GM12872 (cell line): ENCODE results near the gene TENT4B.

Experiments used
- TF ChIP-seq, protein P1 (sequence below): IDR thresholded peaks from 3 replicates; pipeline ENCODE4 v1.5.1; 2011; ENCODE audit warnings: low read depth, mild to moderate bottlenecking, low read length, moderate library complexity; ENCODE audit not compliant: insufficient read depth

The TENT4B gene

DNA sequence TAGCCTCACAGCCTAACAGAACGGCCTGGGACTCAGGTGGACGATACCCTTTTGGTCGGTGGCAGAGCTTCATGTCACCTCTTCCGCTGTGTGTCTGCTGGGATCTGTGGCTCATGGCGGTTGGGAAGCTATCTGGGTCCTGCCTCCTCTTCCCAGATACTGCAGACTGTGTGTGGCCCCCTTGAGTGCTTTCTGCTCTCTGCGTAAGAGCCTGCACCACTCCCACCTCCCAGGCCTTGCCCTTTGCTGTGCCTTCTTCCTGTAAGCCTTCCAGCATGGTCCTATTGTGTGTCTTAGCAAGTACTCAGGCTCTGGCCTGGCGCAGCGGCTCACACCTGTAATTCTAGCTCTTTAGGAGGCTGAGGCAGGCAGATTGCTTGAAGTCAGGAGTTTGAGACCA lies 95.7 kb downstream of the TENT4B start:
- TF ChIP-seq, protein P1, sequence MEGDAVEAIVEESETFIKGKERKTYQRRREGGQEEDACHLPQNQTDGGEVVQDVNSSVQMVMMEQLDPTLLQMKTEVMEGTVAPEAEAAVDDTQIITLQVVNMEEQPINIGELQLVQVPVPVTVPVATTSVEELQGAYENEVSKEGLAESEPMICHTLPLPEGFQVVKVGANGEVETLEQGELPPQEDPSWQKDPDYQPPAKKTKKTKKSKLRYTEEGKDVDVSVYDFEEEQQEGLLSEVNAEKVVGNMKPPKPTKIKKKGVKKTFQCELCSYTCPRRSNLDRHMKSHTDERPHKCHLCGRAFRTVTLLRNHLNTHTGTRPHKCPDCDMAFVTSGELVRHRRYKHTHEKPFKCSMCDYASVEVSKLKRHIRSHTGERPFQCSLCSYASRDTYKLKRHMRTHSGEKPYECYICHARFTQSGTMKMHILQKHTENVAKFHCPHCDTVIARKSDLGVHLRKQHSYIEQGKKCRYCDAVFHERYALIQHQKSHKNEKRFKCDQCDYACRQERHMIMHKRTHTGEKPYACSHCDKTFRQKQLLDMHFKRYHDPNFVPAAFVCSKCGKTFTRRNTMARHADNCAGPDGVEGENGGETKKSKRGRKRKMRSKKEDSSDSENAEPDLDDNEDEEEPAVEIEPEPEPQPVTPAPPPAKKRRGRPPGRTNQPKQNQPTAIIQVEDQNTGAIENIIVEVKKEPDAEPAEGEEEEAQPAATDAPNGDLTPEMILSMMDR: no peak

DNA sequence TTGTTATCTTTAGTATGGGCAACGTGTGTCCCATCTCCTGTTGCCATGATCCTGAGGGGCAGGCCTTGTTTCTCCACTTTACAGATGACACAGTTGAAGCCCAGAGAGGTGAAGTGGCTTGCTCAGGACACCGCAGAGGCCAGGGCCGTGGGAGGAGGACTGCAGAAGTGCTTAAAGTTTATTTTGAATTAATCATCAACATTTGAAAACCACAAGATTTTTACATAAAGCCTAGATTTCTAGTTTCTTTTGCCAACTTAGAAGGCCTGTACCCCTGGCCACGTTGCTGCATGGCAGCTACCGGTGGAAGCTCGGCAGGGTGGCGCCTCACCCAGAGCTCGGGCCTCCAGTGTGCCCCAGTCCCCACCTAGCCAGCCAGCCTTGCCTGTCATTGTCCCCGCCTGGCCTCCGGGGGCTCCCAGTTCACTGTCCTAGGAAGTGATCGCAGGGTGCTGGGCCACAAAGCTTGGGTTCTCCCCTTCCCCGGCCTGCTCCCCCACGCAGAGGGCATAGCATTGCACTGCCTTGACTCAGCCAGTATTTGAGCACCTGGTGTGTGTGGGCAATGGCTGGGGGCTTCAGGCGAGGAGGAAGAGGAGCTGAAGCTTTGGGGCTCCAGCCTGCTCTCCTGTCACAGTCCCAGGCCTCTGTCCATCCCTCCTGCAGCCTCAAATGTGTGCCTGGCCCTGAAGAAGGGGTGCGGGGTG lies 98.4 kb downstream of the TENT4B start:
- TF ChIP-seq, protein P1: no peak

DNA sequence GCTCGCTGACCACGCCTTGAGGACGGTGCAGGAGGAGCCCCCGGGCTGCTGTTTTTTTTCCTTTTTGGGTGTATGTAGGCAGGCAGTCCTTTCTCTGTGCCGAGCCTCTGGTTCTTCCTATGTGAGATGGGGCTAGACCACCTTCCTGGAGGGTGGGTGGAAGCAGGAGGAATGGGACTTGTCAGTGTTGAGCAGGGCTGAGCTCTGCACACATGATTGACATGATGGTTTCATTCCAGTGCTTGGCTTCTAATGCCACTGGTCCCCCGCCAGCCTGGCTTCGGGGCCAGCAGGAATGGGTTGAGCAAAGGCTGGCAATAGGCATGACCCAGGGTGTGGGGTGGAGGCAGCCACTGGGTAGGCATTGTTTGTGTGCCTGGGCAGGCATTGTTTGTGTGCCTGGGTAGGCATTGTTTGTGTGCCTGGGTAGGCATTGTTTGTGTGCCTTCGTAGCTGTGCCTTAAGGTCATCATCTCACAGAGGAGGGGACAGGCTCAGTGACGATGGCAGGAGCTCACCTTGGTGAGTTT lies 99.0 kb downstream of the TENT4B start:
- TF ChIP-seq, protein P1: no peak

DNA sequence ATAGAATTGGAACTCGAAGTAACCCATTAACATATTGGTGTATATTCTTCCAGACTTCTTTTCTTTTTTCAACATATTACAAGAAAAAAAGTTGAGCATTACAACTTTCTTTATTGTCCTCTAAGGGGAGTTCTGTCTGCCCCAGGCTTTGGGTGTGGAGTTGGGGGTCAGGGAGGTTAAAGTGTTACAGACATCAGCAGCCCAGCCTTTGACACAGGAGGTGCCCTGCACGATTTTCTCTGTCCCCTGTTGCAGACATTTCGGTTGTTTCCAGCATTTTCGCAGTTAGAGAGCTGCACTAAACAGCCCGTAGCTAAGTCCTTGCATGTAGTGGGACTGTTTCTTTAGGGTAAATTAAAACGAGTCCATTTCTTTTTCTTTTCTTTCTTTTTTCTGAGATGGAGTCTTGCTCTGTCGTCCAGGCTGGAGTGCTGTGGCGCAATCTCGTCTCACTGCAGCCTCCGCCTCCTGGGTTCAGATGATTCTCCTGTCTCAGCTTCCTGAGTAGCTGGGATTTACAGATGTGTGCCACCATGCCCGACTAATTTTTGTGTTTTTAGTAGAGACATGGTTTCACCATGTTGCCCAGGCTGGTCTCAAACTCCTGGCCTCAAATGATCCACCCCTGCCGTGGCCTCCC lies 99.9 kb downstream of the TENT4B start:
- TF ChIP-seq, protein P1: no peak

DNA sequence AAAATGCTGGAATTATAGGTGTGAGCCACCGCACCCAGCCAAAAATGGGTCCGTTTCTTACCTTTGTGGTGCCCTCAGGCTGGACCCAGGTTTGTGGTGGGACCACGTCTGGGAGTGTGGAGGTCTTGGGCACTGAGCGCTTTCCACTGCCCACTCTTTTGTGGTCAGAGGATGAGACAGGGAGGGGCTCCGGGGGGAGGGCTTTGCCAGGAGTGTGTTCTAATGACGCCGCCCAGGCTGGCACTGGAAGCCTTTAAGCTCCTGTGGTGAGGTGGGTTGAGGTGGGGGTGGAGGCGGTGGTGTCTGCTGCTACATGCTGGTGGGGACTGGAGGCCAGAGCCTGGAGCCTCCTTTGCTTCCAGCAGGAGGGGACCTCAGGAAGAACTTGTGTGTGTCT lies 100.4 kb downstream of the TENT4B start:
- TF ChIP-seq, protein P1: no peak

DNA sequence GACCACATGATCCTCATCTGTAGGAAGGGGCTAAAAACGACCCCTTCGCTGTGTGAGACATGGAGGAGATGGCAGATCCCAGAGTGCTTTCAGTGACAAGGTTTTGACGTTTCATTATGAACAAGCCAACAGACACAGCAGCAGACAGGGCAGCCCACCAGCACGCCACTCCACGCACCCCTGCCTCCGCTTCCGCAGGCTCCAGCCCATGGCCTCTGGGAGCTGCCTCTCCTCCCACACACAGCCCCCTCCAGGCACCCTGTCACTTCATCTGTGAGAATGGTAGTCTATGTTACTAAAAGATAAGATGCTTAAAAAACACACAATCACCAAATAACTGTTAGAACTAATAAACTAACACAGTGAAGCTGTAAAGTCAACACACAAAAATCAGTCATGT lies 101.0 kb downstream of the TENT4B start:
- TF ChIP-seq, protein P1: no peak

DNA sequence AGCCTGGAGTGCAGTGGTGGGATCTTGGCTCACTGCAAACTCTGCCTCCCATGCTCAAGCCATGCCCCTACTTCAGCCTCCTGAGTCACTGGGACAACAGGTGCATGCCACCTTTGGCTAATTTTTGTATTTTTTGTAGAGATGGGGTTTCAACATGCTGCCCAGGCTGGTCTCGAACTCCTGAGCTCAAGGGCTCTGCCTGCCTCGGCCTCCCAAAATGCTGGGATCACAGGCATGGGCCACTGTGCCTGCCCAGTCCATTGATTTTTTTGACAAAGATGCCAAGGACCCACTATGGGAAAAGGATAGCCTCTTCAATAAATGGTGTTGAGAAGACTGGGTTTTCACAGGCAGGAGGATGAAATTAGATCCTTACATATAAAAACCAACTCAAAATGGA lies 102.4 kb downstream of the TENT4B start:
- TF ChIP-seq, protein P1: no peak
